ENCODE measurements around the gene ATG2A.

GRCh38 chr11:64900263-64900678 is 16.7 kb downstream of the ATG2A start:
- TF ChIP-seq REST (IDR thresholded peaks at IDR 0.05; ENCODE audit: insufficient read depth in 1 of 2, low read depth in 2 of 2, low read length in 1 of 2) = no peak
- no peak for TF ChIP-seq CTCF (IDR thresholded peaks at IDR 0.05)
- no peak for TF ChIP-seq POLR2AphosphoS5 (IDR thresholded peaks at IDR 0.05; ENCODE audit: low read depth, low read length)
- no peak for TF ChIP-seq SIN3A (IDR thresholded peaks at IDR 0.05; ENCODE audit: borderline replicate concordance, insufficient read depth, low read depth, low read length)

All from Panc1 (cell line).